C4-2B (cell line): ENCODE data around the gene TENM4.

Experiments
- H3K27ac ChIP-seq: fragments of 450-650 bp; 2 replicates; pipeline ENCODE4 v1.5.1; 2017
- ZFX ChIP-seq: fragments of 450-650 bp; IDR thresholded peaks from 2 replicates; pipeline ENCODE4 v1.6.1; 2017
- TF ChIP-seq, protein P1 (sequence below): fragments of 450-650 bp; conservative IDR thresholded peaks from 2 replicates; pipeline ENCODE4 v1.5.1; 2017; ENCODE audit warnings: mild to moderate bottlenecking

The TENM4 gene

GRCh38 chr11:78940500-78941225 is 500.2 kb downstream of the TENM4 start:
- TF ChIP-seq, protein P1, sequence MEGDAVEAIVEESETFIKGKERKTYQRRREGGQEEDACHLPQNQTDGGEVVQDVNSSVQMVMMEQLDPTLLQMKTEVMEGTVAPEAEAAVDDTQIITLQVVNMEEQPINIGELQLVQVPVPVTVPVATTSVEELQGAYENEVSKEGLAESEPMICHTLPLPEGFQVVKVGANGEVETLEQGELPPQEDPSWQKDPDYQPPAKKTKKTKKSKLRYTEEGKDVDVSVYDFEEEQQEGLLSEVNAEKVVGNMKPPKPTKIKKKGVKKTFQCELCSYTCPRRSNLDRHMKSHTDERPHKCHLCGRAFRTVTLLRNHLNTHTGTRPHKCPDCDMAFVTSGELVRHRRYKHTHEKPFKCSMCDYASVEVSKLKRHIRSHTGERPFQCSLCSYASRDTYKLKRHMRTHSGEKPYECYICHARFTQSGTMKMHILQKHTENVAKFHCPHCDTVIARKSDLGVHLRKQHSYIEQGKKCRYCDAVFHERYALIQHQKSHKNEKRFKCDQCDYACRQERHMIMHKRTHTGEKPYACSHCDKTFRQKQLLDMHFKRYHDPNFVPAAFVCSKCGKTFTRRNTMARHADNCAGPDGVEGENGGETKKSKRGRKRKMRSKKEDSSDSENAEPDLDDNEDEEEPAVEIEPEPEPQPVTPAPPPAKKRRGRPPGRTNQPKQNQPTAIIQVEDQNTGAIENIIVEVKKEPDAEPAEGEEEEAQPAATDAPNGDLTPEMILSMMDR, result no peak
- TF ChIP-seq ZFX, result no peak
- H3K27ac ChIP-seq, result no peak overlapping the region

GRCh38 chr11:78938971-78939370 is 501.9 kb downstream of the TENM4 start:
- TF ChIP-seq ZFX, result no peak
- no peak overlapping the region for H3K27ac ChIP-seq

- H3K27ac ChIP-seq, result no peak overlapping the region
- no peak for TF ChIP-seq ZFX
- TF ChIP-seq, protein P1, result no peak
These were observed 502.8 kb downstream of the TENM4 start for GRCh38 chr11:78938036-78938435.

- TF ChIP-seq, protein P1, result no peak
- TF ChIP-seq ZFX, result no peak
- H3K27ac ChIP-seq, result no peak overlapping the region
These were observed 505.3 kb downstream of the TENM4 start for GRCh38 chr11:78935398-78936068.

DNA sequence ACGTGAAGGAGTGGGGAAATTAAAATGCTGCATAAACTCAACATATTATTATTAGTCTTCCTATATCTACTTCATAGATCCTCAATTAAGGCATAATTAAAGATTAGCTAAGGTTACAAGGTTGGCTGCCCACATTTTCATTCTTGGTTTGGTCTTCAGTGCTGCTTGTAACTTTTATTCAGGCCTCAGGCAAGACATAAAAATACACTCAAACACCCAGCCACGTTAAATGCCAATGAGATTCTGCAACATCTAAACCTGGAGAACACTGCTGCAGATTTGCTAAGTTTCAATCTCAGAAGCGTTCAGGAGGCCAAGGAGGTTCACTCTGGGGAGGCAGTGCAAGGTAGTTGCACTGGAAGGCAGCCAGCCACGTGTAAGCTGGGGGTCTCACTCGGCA is 507.5 kb downstream of the TENM4 start:
- H3K27ac ChIP-seq, result no peak overlapping the region
- TF ChIP-seq, protein P1, result no peak
- no peak for TF ChIP-seq ZFX

GRCh38 chr11:78932757-78933156 is 508.1 kb downstream of the TENM4 start:
- no peak overlapping the region for H3K27ac ChIP-seq
- TF ChIP-seq, protein P1, result no peak
- TF ChIP-seq ZFX, result no peak

DNA sequence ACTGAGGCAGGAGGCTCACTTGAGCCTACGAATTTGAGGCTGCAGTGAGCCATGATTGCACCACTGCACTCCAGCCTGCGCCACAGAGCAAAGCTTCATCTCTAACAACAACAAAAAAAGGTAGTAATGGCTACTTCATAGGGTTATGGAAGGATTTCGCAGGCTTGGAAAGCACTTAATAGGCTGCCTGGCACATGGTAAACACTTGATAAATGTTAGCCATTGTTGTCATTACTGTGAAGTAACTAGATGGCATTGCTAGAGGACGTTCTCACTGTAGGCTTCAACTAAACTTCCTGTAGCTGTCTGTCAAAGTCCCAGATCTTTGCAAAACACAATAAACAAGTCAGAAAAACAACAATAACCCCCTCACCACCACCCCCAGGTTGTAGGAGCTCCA is 508.9 kb downstream of the TENM4 start:
- TF ChIP-seq, protein P1, result no peak
- TF ChIP-seq ZFX, result no peak
- H3K27ac ChIP-seq, result no peak overlapping the region
